Duodenal mucosa (tissue), 2 donors: ENCODE data around the gene CLDN14.

ENCODE experiments used
- H3K27ac ChIP-seq: one replicate; pipeline ENCODE4 v1.7.0; 2013; ENCODE audit warnings: low read depth, low read length
- H3K27me3 ChIP-seq, 2 donors: one replicate each; pipeline ENCODE4 v1.7.0; 2013; ENCODE audit warnings: low read length in 2 of 2, control low read depth in 1 of 2; ENCODE audit not compliant: insufficient read depth in 2 of 2, control insufficient read depth in 1 of 2
- H3K36me3 ChIP-seq, 2 donors: one replicate each; pipeline ENCODE4 v1.7.0; 2013; ENCODE audit warnings: low read length in 2 of 2, control low read depth in 1 of 2; ENCODE audit not compliant: insufficient read depth in 2 of 2, control insufficient read depth in 1 of 2
- H3K4me1 ChIP-seq, 2 donors: one replicate each; pipeline ENCODE4 v1.7.0; 2013; ENCODE audit warnings: low read length in 2 of 2, control low read depth in 1 of 2; ENCODE audit not compliant: insufficient read depth in 2 of 2, control insufficient read depth in 1 of 2
- H3K4me3 ChIP-seq, 2 donors: one replicate each; pipeline ENCODE4 v1.7.0; 2013; ENCODE audit warnings: low read length in 2 of 2, low read depth in 1 of 2
- H3K9ac ChIP-seq, 2 donors: one replicate each; pipeline ENCODE4 v1.7.0; 2013; ENCODE audit warnings: low read length in 2 of 2, low read depth in 1 of 2
- H3K9me3 ChIP-seq, 2 donors: one replicate each; pipeline ENCODE4 v1.7.0; 2013; ENCODE audit warnings: low read length in 2 of 2, control low read depth in 1 of 2; ENCODE audit not compliant: control insufficient read depth in 1 of 2

The CLDN14 gene

DNA sequence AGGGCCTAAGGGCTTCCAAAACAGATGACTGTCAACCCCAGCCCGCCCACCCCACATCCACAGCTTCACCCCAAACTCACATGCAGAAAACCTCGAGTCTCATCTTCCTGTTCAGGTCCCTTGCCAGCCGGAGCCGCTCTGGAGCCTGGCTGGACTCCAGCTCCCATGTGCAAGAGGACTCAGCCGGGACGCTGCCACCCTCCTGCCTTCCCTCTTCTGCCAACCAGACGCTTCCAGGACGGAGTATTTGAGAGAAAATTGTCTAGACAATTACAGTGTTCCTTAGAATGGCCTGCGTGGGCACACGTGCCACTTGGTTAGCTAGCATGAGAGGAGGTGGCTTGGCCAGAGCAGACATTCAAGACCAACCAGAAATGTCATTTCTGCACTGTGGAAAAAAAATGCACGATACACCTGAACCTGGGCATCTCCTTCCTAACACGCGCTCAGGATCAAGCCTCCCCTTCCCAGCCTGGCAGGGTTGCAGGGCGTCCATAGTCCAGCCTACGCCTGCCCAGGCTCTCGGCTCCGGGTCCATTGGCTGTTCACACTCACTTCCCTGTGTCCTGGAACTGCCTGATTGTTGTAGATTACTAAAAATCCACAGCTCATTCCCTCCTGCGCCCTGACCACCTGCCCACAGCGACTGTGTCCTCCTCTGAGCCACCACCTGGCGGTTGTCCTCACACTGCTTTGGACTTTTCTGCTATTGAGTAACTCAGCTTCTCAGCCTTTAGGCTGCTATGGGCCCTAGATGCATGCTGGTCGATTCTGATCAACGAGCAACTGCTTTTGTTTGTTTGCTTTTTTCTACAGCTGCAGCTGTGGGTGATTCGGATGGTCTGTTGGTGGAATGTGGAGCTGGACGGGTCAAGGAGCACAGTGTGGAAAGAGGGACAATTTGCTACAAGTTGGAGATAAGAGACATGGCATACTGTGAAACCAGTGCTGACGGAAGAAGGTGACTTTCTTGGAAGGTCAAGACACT, at the start of gene CLDN14:
Gene CLDN14 (minus strand): TSS at position 708 of the 988 bp plus-strand sequence. CDS start 18,427 bp downstream, outside the sequence.
- Histone ChIP-seq H3K27ac (no peak within 1 kb of the TSS), H3K27me3 (no peaks in the 10 kb centered on the region), H3K36me3 (no peaks in the 10 kb centered on the region), H3K4me1 (peaks cover 0 to 10% of the 10 kb centered on the region in 2 donors), H3K4me3 (no peak within 1 kb of the TSS), H3K9ac (no peak within 1 kb of the TSS), H3K9me3 (no peaks in the 10 kb centered on the region)

- no peaks in the 10 kb centered on the region for H3K36me3 ChIP-seq
- H3K4me3 ChIP-seq = no peak overlapping the region
- no peak overlapping the region for H3K9ac ChIP-seq
- no peaks in the 10 kb centered on the region for H3K4me1 ChIP-seq
- H3K27me3 ChIP-seq = peaks cover 13% of the 10 kb centered on the region in 2 donors
- H3K9me3 ChIP-seq = no peaks in the 10 kb centered on the region
- H3K27ac ChIP-seq = no peak overlapping the region
Measured at GRCh38 chr21:36528716-36529115, 48.8 kb upstream of the CLDN14 start.

DNA sequence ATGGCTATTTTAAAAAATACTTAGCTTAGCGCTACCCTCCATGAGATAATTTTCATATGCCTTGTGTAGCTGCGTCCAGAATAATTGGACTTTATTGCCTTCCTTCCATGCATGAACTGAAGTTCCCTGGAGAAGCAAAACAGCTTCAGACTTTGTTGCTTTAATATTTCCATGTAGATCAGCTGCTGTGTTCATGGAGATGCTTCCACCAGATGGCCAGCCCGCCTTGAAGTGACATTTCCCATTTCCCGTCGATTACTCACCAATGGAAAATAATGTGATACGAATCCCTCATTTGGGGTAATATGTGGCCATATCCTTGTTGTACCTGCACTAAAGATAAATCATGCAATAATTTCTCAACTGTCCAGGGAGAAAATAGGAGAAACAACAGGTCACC, 47.4 kb upstream of the CLDN14 start:
- Histone ChIP-seq H3K4me1 (no peaks in the 10 kb centered on the region), H3K27ac (no peak overlapping the region), H3K9ac (no peak overlapping the region), H3K9me3 (no peaks in the 10 kb centered on the region), H3K36me3 (no peaks in the 10 kb centered on the region), H3K27me3 (peaks cover 13% of the 10 kb centered on the region in 2 donors), H3K4me3 (no peak overlapping the region)

DNA sequence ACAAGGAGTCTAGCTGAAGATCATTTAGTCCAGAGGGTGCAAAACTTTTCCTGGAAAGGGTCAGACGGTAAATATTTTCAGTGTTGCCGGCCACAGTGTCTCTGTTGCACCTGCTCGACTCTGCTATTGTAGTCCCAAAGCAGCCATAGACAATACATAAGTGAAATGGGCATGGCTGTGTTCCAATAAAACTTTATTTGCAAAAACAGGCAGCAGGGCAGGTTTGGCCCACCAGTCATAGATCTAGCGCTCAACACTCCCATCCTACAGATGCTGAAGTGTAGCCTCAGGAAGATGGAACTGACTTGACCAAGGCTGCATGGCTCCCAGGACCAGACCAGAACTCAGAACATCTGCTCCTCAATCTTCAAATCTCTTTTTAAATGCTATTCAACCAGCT, 46.2 kb upstream of the CLDN14 start:
- Histone ChIP-seq H3K4me3 (no peak overlapping the region), H3K9me3 (no peaks in the 10 kb centered on the region), H3K36me3 (no peaks in the 10 kb centered on the region), H3K4me1 (no peaks in the 10 kb centered on the region), H3K27me3 (peaks cover 13% of the 10 kb centered on the region in 2 donors), H3K9ac (no peak overlapping the region), H3K27ac (no peak overlapping the region)

DNA sequence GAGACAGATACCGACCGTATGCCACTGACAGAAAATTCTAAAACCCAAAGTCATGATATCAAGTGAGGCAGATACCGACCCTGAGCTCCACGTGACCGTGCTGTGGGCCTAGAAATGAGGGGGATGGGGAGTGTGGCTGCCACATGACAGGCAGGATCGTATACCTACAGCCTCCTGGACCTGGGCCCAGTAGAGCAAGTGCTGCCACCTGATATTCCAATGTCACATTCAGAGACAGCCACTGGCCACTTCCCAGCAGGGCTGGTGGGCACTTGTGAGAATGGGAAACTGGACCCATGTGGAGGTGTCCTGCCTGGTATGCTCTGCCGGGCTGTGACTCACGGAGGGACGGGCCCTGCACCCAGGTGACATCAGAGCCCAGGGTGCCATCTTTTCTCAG, 44.6 kb upstream of the CLDN14 start:
- Histone ChIP-seq H3K4me1 (no peaks in the 10 kb centered on the region), H3K9me3 (no peaks in the 10 kb centered on the region), H3K27ac (no peak overlapping the region), H3K9ac (no peak overlapping the region), H3K27me3 (peaks cover 6 to 9% of the 10 kb centered on the region in 2 donors), H3K4me3 (no peak overlapping the region), H3K36me3 (no peaks in the 10 kb centered on the region)

GRCh38 chr21:36522219-36522808, 42.4 kb upstream of the CLDN14 start:
- Histone ChIP-seq H3K9me3 (no peaks in the 10 kb centered on the region), H3K4me1 (no peaks in the 10 kb centered on the region), H3K27me3 (peaks cover 3 to 5% of the 10 kb centered on the region in 2 donors), H3K36me3 (no peaks in the 10 kb centered on the region), H3K4me3 (no peak overlapping the region), H3K27ac (no peak overlapping the region), H3K9ac (no peak overlapping the region)

GRCh38 chr21:36518883-36519492, 39.1 kb upstream of the CLDN14 start:
- no peaks in the 10 kb centered on the region for H3K9me3 ChIP-seq
- H3K36me3 ChIP-seq = no peaks in the 10 kb centered on the region
- H3K4me3 ChIP-seq = no peak overlapping the region
- no peaks in the 10 kb centered on the region for H3K4me1 ChIP-seq
- no peak overlapping the region for H3K9ac ChIP-seq
- H3K27ac ChIP-seq = no peak overlapping the region
- no peaks in the 10 kb centered on the region for H3K27me3 ChIP-seq

DNA sequence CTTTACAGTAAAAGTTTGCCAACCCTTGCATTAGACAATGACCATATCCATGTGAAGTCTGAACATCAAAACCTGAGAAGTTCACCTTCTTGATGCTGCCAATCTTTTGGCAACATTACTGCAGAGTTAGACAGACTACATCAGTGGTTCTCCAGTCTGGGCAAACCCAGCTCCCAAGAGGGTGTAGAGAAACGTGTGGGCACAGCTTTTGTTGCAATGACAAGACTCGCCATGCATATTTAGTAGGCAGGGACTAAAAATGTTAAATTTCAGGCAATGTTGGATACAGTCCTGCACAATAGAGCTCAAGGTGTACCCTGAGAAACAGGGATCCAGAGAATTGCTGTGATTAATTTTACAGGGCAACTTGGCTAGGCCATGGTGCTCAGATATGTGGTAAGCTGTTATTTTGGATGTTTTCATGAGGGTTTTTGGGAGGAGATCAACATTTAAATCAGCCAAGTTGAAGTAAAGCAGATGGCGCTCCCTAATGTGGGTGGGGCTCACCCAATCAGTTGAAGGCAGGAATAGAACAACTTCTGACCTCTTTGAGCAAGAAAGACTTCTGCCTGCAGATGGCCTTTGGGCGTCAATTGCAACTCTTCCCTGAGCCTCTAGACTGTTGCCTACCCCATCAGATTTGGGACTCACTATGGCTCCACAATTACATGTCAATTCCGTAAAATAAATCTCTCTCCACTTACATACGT, 37.6 kb upstream of the CLDN14 start:
- H3K9ac ChIP-seq = no peak overlapping the region
- H3K4me1 ChIP-seq = no peaks in the 10 kb centered on the region
- no peak overlapping the region for H3K27ac ChIP-seq
- no peaks in the 10 kb centered on the region for H3K9me3 ChIP-seq
- peaks cover 0 to 4% of the 10 kb centered on the region in 2 donors for H3K27me3 ChIP-seq
- H3K4me3 ChIP-seq = no peak overlapping the region
- no peaks in the 10 kb centered on the region for H3K36me3 ChIP-seq

- Histone ChIP-seq H3K27ac (no peak overlapping the region), H3K27me3 (peaks cover 0 to 9% of the 10 kb centered on the region in 2 donors), H3K4me1 (no peaks in the 10 kb centered on the region), H3K9me3 (no peaks in the 10 kb centered on the region), H3K36me3 (no peaks in the 10 kb centered on the region), H3K9ac (no peak overlapping the region), H3K4me3 (no peak overlapping the region)
Measured at GRCh38 chr21:36516281-36516680, 36.4 kb upstream of the CLDN14 start.
